Fibroblast of villous mesenchyme (primary cell): Measurements from ENCODE around the gene FHOD3. TPM values are rescaled to one million over a fixed set of nuclear protein-coding genes. Genes with fewer than 3 reads are reported as not detected.

ENCODE experiments used
- DNase-seq: peaks from one replicate; pipeline ENCODE4 v3.0.0-alpha.2; 2010; ENCODE audit warnings: low read depth
- H3K4me3 ChIP-seq: 2 replicates; pipeline ENCODE4 v1.5.1; 2011; ENCODE audit warnings: low read depth, mild to moderate bottlenecking, low read length
- CTCF ChIP-seq: IDR thresholded peaks from 2 replicates; pipeline ENCODE4 v1.5.1; 2012; ENCODE audit warnings: low read depth, mild to moderate bottlenecking, low read length; ENCODE audit not compliant: insufficient read depth
- total RNA-seq: library from RNA; depleted of rRNA; stranded (reverse); fragments of >200 nt; gene quantifications from 2 replicates; pipeline ENCODE4 v1.2.3, GENCODE V29; 2012

The FHOD3 gene
- total RNA-seq, 1 donor, result 5.2 TPM

- H3K4me3 ChIP-seq, result no peak overlapping the region
- no peak for DNase-seq
- TF ChIP-seq CTCF, result no peak
These were observed 33.2 kb upstream of the FHOD3 start for GRCh38 chr18:36264283-36264682.

DNA sequence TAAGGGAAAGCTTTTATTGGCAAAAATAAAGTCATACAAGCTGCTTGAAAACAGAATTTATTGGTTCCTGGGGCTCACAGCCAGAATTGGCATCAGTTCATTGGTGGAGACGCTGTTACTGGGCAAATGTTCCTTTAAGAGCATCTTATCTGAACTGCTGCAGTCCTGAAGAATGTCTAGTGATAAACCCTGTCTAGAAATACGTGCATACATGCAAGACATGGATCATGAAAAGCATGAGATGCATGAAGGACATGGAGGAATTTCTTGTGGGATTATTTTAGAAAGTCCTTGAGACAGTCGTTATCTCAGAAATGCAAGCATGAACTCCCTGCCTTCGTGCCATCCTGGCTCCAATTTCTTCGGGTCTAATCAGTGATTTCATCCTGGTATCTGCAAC, 32.5 kb upstream of the FHOD3 start:
- peak; percentile 80 for DNase-seq
- TF ChIP-seq CTCF, result no peak
- H3K4me3 ChIP-seq, result no peak overlapping the region

GRCh38 chr18:36269157-36269556, 28.4 kb upstream of the FHOD3 start:
- no peak overlapping the region for H3K4me3 ChIP-seq
- no peak for TF ChIP-seq CTCF
- DNase-seq, result no peak

DNA sequence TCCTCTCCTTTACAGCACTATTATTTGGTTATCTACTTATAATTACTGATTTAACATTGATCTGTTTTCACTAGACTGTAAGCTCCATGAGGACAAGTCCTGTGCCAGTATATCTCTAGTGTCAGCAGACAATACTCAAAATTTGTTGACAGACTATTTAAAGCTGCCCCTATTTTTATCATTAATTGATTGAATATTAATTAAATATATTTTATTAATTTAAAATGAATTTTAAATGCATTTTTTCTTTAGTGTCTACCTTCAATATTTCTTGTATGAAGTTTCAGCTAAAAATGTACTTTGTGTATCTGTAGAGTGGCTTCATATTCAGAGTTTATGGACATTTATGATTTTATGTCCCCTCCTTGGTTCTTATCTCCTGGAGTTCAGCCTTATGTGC, 26.4 kb upstream of the FHOD3 start:
- no peak for DNase-seq
- no peak for TF ChIP-seq CTCF
- no peak overlapping the region for H3K4me3 ChIP-seq

GRCh38 chr18:36273347-36273746, 24.2 kb upstream of the FHOD3 start:
- no peak overlapping the region for H3K4me3 ChIP-seq
- no peak for TF ChIP-seq CTCF
- DNase-seq, result no peak

DNA sequence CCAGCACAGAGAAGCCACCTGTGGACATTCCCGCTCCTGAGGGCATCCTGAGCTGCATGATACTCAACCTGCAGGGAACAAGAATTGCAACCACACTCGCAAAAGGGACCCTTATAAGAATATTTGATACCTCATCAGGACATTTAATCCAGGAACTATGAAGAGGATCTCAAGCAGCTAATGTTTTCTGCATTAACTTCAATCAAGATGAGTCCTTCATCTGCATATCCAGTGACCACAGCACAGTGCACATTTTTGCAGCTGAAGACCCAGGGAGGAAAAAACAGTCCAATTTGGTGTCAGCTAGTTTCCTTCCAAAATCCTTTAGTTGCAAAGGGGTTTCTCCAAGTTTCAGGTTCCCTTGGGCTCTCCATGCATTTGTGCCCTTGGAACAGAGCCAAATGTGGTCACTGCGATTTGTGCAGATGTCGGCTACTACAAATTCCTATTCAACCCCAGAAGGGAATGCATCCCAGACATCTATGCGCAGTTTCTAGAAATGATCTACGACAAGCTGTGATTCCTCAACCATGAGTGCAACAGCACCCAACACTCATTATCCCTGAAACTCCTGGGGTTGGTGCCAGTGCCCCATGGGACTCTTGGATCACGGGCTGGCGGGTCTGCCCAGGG, 23.3 kb upstream of the FHOD3 start:
- TF ChIP-seq CTCF, result no peak
- H3K4me3 ChIP-seq, result no peak overlapping the region
- DNase-seq, result no peak

DNA sequence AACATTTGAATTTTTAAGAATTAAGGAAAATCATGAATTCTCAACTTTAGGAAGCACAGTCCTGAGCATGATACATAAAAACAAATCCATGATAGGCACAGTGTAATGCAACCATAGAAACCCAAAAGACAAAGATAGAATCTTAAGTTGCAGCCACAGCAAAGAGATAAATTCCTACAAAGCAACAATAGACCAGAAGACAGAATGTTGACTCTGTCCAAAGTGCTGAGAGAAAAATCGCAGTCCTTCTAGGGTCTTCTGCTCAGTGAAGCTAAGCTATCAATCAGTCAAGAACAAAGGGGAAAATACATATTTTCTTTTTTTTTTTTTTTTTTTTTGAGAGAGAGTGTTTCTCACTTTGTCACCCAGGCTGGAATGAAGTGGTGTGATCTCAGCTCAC, 22.0 kb upstream of the FHOD3 start:
- TF ChIP-seq CTCF, result no peak

More for the DNA sequence above, 22.0 kb upstream of the FHOD3 start:
- no peak for DNase-seq
- no peak overlapping the region for H3K4me3 ChIP-seq
